GM06990 (cell line): ENCODE data around the gene PARVA.
A peak's percentile ranks its signal among the peaks of the same experiment; 100 is the strongest.

ENCODE experiments used
- DNase-seq: peaks from one replicate; pipeline ENCODE4 v3.0.0-alpha.2; 2011; ENCODE audit not compliant: insufficient read length; ENCODE audit errors: extremely low read depth
- H3K27me3 ChIP-seq: replicated peaks from 2 replicates; pipeline ENCODE4 v1.6.0; 2011; ENCODE audit warnings: low read length; ENCODE audit not compliant: control insufficient read depth, insufficient read depth
- H3K36me3 ChIP-seq: 2 replicates; pipeline ENCODE4 v1.5.1; 2011; ENCODE audit warnings: low read length; ENCODE audit not compliant: control insufficient read depth, insufficient read depth
- H3K4me3 ChIP-seq: replicated peaks from 2 replicates; pipeline ENCODE4 v1.5.1; 2011; ENCODE audit warnings: low read depth, mild to moderate bottlenecking, control low read depth, low read length
- CTCF ChIP-seq: IDR thresholded peaks from 2 replicates; pipeline ENCODE4 v1.5.1; 2011; ENCODE audit warnings: low read length, control low read depth, mild to moderate bottlenecking, inconsistent platforms; ENCODE audit not compliant: insufficient read depth, poor library complexity, severe bottlenecking

PARVA gene

GRCh38 chr11:12377106-12377823, at the start of gene PARVA:
Gene PARVA (plus strand): TSS chr11:12377571. CDS start chr11:12377648, 77 bp downstream.
- Histone ChIP-seq H3K27me3 (no peaks in the 10 kb centered on the region; the same call in 1 of the 2 replicates), H3K4me3 (no peak within 1 kb of the TSS), H3K36me3 (no peaks in the 10 kb centered on the region)
- no peak for TF ChIP-seq CTCF
- no peak for DNase-seq

- no peaks in the 10 kb centered on the region; the same call in 1 of the 2 replicates for H3K27me3 ChIP-seq
- TF ChIP-seq CTCF, result no peak
- no peak for DNase-seq
- no peak overlapping the region for H3K4me3 ChIP-seq
- H3K36me3 ChIP-seq, result no peaks in the 10 kb centered on the region
Observed at GRCh38 chr11:12329169-12329568, 48.2 kb upstream of the PARVA start.

GRCh38 chr11:12329797-12330196, 47.6 kb upstream of the PARVA start:
- no peak for DNase-seq
- Histone ChIP-seq H3K36me3 (no peaks in the 10 kb centered on the region), H3K27me3 (no peaks in the 10 kb centered on the region; the same call in 1 of the 2 replicates), H3K4me3 (no peak overlapping the region)
- no peak for TF ChIP-seq CTCF

GRCh38 chr11:12330485-12331231, 46.7 kb upstream of the PARVA start:
- TF ChIP-seq CTCF, result no peak
- no peaks in the 10 kb centered on the region for H3K36me3 ChIP-seq
- no peaks in the 10 kb centered on the region; the same call in 1 of the 2 replicates for H3K27me3 ChIP-seq
- no peak for DNase-seq
- no peak overlapping the region for H3K4me3 ChIP-seq

- Histone ChIP-seq H3K27me3 (no peaks in the 10 kb centered on the region; the same call in 1 of the 2 replicates), H3K4me3 (no peak overlapping the region), H3K36me3 (no peaks in the 10 kb centered on the region)
- peak; percentile 72 for TF ChIP-seq CTCF
- DNase-seq, result no peak
Observed at GRCh38 chr11:12331239-12331874, 46.0 kb upstream of the PARVA start.
